Stimulated activated CD4-positive, alpha-beta T cell treated with anti-CD3 and anti-CD28 coated beads, TNF-alpha, amount 100 ng/mL, for 4 hours (primary cell): ENCODE data around the gene LRRN2.

ENCODE experiments used
- DNase-seq, 3 experiments: peaks; one replicate each; pipeline ENCODE4 v3.0.0-alpha.2; 2020; ENCODE audit warnings: low read depth in 3 of 3

The LRRN2 gene

DNA sequence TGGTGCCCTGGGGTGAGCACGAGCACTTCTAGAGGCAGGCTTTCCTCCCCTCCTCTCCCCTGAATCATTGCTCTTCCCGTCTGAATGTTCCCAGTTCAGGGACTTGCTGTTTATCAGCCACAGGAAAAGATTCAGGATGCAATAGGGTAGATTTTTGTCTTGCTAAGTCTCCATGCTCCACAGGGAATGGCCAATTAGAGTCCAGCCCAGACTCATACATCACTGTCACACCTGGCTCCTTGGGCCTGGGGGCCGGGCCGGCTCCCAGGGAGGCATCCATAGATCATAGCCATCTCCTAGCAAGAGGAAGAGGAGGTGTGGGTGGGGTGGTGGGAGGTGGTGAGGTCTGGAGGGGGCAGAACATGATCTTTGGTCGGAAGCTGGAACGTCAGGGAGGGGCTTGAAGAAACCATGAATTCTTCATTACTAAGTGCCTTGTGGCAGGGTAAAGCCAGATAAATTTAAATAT is 83.4 kb downstream of the LRRN2 start:
- no peak for DNase-seq

DNA sequence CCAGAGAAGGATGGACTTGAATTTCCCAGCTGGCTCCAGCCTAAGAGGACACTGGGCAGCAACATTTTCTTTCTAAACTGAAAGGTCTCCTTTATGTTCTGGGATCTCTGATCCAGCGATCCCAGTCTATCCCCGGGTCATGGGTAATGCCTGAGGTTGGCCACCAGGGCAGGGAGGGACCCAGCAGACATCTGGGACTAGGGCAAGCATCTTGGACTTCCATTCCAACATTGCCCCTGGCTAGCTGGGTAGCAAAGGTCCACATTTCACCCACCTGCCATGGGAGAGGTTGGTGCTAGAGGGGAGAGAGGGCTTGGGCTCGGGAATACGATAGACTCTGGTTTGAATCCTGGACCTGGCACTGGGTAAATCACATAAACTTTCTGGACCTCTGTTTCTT is 84.6 kb downstream of the LRRN2 start:
- DNase-seq: no peak

DNA sequence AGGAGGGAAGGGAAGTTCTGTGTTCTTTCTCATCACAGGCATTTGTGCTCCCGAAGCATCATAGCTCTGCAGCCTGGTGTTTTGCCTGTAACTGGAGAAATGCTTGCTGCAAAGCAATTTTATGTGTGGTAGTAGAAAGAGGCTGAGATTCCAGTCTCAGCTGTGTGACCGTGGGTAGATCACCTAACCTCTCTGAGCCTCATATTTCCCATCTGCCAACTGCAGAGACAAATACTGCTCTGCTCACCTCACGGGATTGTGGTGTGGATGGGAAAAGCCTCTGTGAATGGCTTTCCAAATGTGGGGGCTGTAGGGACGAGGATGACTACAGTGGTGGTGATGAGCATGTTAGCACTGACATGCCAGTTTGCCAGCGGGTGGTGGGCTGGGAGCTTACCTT is 85.3 kb downstream of the LRRN2 start:
- no peak for DNase-seq

DNA sequence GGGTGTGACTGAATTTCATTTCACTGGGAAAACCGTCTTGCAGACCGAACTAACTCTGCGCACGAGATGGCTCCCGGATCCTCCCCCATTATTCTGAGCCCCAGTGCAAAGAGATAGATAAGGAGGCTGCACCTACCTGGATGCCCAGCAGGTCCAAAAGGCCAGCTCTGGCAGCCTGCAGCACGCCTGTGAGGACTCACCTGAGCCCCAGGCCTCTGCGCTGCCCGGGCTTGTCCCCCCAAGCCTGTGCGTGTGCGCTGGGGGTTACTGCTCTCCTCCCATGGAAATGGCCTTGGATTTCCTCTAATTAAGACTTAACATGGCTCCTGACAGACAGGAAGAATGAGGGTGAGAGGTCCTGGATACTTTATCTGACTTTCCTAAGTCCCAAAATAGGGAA is 85.9 kb downstream of the LRRN2 start:
- DNase-seq: no peak

GRCh38 chr1:204599098-204599497 is 86.4 kb downstream of the LRRN2 start:
- DNase-seq: no peak

DNA sequence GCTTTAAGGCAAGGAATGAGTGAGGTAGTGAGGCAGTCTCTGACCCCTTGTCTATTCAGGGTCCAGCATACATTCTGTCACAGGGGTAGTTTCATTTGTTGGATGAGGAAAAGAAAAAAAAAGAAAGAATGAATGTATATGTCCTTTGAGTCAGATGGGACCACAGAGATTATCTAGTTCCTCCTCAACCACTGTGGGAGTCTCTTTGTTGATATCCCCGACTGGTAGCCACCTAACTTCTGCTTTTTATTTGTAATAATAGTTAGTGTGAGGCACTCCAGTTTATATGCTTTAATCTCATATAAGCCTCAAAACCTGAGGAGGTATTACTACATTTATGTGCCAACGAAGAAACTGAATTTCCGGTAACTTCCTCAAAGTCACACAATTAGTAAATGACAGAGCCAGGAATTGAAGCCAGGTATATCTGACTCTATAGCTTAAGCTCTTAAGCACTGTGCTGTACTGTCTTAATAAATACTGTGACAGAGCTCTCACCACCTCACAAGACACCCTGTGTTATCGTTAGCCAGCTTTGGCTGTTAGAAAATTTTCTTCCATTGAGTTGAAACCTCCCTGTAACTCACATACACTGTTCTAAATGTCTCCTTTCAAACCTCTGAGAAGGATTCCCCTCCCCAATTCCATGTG is 87.1 kb downstream of the LRRN2 start:
- no peak for DNase-seq

GRCh38 chr1:204592246-204592948 is 93.1 kb downstream of the LRRN2 start:
- DNase-seq: no peak

- DNase-seq: no peak
Measured at GRCh38 chr1:204591473-204592090, 94.0 kb downstream of the LRRN2 start.

GRCh38 chr1:204589409-204590038 is 96.0 kb downstream of the LRRN2 start:
- DNase-seq: no peak

GRCh38 chr1:204588826-204589225 is 96.7 kb downstream of the LRRN2 start:
- DNase-seq: no peak

DNA sequence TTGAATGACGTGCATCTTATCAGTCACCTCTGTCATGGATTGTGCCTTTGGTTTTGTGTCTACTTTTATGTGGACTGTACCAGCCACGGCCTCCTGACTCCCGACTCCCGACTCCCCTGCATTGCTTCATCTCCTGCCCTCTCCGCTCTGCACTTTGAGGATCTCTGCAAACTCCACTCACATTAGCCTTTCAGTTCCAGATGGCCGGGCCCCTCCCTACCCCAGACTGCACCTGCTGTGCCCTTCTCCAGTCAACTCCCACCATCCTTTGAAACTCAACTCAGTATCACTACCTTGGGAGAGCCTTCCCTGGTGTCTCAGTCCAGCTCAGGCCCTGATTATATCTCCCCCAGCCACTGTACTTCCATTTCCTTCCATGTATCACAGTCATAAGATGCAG is 97.9 kb downstream of the LRRN2 start:
- no peak for DNase-seq

DNA sequence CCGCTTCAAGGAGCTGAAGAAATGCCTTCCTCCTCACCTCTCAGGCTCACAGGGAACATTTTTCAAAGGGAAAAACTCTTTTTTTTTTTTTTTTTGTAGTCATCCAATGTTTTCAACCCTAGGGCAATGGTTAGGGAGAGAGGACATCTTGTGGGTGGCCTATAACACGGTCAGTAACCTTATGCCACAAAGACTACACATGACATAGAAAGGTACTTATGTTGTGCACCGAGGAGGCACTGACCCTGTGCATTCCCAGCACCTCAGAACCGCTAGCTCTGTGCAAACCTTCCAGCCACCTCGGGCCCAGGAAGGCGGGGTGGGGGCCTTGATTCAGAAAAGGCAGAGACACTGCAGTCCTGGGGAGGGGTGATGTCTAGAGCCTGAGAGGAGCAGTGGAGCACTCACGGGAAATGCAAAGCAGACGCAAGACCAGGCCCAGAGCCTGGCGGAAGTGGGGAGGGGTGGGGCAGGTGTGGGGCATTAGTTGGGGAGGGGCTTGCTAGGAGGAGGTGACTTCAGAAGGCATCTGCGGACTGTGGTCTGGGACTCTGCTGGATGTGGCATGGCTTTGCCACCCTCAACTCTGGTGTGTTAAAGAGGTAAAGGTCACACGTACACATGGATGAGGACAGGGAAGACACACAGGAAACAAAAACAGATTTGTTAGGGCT is 100.7 kb downstream of the LRRN2 start:
- no peak for DNase-seq

- DNase-seq: no peak
Measured at GRCh38 chr1:204583909-204584632, 101.5 kb downstream of the LRRN2 start.

DNA sequence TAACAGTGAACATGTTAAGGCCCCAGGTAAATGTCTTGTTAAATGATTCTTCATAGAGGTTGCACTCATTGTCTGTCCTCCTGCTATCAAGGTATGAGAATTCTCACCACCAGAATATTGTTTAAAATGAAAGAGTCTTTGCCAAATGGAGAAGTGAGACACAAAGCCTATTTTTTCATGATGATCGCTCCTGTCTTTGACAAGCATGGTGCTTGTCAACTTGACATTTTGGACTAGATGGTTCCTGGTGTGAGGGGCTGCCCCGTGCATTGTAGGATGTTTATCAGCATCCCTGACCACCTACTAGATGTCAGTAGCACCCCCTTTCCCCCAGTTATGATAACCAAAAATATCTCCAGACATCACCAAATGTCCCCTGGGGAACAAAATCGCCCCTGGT is 103.8 kb downstream of the LRRN2 start:
- DNase-seq: no peak

- no peak for DNase-seq
Measured at GRCh38 chr1:204580862-204581261, 104.7 kb downstream of the LRRN2 start.

DNA sequence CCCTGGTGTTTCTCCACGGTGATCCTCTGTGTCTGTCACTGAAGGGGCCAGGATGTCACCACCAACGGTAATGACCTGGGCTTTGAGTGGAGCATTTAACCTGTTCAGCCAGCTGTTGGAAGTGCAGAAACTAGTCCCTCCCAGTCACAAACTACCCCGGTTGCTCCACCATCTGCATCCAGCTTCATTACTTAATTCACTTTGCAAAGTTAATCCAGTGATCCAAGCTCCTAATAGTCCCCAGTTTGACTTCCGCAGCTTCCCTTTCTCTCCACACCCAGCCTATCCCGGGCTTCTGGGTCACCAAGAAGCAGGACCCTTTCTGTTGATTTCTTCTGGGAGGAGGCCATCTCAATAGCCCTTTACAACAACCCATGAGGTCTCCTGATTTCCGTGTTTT is 105.9 kb downstream of the LRRN2 start:
- DNase-seq: no peak

GRCh38 chr1:204578867-204579664 is 106.5 kb downstream of the LRRN2 start:
- DNase-seq: peak in 1 of 3 experiments; percentile 23

DNA sequence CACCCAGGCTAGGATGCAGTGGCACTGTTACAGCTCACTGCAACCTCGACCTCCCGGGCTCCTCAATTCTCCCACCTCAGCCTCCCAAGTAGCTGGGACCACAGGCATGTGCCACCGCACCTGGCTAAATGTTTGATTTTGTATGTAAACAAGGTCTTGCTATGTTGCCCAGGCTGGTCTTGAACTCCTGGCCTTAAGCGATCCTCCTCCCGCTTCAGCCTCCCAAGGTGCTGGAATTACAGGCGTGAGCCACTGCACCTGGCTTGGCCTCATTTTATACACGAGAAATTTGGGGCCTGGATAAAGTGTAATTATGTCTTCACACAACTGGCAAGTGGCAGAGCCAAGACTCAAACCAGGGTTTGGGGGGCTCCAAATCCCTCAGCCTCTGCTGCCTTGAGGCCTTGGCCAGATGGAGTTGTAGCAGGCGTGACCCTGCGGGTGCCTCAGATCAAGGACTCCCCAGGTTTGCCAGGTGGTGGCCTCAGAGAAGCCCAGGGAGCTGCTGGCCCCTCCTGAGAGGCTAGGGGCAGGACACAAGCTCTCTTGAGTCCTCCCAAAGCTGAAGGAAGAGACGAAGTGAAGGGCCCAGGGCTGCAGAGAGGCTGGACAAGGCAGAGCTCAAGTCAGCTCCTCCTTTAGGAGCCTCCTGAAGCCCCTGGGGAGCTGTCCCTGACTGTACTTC is 107.6 kb downstream of the LRRN2 start:
- no peak for DNase-seq

GRCh38 chr1:204576422-204576821 is 109.1 kb downstream of the LRRN2 start:
- DNase-seq: no peak
